CD4-positive, alpha-beta T cell treated with Interleukin-4 for 1 hour (primary cell): Measurements from ENCODE around the gene TAS2R46.
"Not testable (repeated sequence)": the region's sequence is repeated elsewhere in the genome, so short reads cannot be mapped to it uniquely, and the experiment has no call there.

Experiments
- DNase-seq, 2 donors: peaks; one replicate each; pipeline ENCODE4 v3.0.0-alpha.2; 2020 to 2022

TAS2R46 gene

GRCh38 chr12:11062194-11062593 lies at the start of gene TAS2R46:
Gene TAS2R46, minus strand, starts transcription at chr12:11062294. Its CDS starts 0 bp downstream, at chr12:11062294.
- not testable (repeated sequence) for DNase-seq

DNA sequence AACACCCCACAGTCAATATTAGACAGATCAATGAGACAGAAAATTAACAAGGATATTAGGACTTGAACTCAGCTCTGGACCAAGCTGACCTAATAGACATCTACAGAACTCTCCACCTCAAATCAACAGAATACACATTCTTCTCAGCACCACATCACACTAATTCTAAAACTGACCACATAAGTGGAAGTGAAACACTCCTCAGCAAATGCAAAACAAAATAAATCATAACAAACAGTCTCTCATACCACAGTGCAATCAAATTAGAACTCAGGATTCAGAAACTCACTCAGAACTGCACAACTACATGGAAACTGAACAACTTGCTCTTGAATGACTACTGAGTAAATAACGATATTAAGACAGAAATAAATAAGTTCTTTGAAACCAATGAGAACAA lies 49.1 kb upstream of the TAS2R46 start:
- DNase-seq, result not testable (repeated sequence)

DNA sequence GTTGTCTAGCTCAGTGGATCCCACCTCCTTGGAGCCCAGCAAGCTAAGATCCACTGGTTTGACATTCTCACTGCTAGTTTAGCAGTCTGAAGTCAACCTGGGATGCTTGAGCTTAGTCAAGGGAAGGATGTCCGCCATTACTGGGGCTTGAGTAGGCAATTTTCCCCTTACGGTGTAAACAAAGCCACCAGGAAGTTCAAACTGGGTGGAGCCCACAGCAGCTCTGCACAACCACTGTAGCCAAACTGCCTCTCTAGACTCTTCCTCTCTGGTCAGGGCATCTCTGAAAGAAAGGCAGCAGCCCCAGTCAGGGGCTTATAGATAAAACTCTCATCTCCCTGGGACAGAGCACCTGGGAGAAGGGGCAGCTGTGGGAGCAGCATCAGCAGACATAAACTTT lies 46.8 kb upstream of the TAS2R46 start:
- no peak for DNase-seq

DNA sequence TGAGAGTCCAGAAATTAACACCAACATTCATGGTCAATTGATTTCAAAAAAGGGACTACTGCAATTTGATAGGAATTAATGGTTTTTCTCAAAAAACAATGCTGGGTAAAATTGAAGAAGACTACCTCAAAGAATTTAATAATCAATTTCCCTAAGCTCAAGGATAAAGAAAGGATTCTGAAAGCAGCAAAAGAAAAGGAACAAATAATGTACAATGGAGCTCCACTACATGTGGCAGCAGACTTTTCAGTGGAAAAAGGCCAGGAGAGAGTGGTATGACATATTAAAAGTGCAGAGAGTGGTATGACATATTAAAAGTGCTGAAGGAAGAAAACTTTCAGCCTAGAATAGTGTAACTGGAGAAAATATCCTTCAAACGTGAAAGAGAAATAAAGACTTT lies 45.6 kb upstream of the TAS2R46 start:
- no peak for DNase-seq

GRCh38 chr12:11106288-11106687 lies 44.2 kb upstream of the TAS2R46 start:
- DNase-seq, result no peak

DNA sequence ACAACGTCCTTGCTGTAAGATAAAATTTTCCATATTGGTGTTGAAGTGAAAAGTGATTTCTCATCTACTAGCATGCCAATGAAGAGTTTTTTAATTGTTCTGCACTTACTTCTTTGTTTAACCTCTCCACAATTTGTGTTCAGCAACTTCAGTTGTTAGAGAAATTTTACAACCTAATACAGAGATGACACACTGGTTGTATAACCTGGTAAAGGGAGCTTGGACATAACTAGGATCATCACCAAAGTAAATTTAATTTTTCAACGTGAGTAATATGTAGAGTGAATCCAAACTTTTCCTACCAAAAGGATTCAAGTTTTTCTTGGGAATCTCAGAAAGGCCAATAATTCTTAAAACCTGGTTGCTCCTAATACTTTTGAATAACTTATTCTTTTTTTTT lies 43.5 kb upstream of the TAS2R46 start:
- no peak for DNase-seq

DNA sequence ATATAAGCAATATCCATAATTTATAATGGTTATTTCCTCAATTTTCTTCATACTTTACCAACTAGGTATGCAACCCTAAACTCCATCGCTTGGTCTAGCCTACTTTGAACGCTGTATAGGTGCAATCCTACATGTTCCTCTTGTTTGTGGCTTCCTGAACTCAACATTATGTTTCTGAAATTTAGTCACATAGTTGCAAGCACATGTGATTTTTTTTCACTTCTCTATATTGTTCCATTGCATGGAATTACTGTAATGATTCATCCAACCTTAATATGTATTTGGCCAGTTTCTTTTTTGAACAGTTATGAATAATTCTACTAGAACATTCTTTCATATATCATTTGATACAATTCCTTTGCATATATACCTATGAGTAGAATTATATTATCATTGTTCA lies 32.8 kb upstream of the TAS2R46 start:
- not testable (repeated sequence) for DNase-seq

- DNase-seq, result no peak
Measured at GRCh38 chr12:11092128-11092527, 30.0 kb upstream of the TAS2R46 start, which contains the start of gene TAS2R43. Gene TAS2R43, minus strand, starts transcription at chr12:11092313. Its CDS starts 84 bp downstream, at chr12:11092229.

- DNase-seq, result no peak
Measured at GRCh38 chr12:11089246-11089645, 27.2 kb upstream of the TAS2R46 start.

DNA sequence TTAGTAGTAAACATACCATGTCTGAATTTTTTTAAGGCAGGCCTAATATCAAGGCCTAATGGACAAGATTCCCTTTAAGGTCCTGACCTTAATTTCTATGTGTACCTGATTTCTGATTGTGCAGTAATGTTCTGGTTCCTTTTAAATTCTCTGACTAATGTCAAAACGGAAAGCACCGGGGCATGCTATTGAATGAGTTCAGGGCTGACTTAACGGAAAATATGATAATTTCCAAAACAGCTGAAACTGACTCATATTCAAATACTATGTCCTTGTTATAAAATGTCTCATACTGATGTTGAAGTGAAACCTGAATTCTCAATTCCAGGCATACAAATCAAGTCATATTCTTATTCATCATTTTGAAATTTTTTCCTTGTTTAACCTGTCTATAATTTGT lies 23.3 kb upstream of the TAS2R46 start:
- DNase-seq, result no peak

- no peak for DNase-seq
Measured at GRCh38 chr12:11081987-11082386, 19.9 kb upstream of the TAS2R46 start.

DNA sequence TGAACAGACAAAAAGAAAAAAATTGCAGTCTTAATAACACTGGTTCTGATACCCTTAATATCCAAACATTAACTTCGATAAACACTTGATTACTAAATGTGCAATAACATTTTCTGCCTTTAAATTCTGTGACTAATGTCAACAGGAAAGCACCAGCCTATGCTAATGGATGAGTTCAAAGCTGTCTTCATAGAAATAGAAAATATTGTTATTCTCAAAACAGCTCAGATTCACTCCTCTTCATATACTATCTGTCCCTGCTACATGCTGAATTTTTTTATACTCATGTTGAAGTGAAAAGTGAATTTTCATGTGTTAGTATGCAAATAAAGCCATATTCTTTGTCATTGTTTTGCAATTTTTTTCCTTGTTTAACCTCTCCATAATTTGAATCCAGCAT lies 16.2 kb upstream of the TAS2R46 start:
- no peak for DNase-seq

GRCh38 chr12:11075642-11076041 lies 13.5 kb upstream of the TAS2R46 start:
- DNase-seq, result no peak

- no peak for DNase-seq
Measured at GRCh38 chr12:11071414-11071813, 9.3 kb upstream of the TAS2R46 start.

DNA sequence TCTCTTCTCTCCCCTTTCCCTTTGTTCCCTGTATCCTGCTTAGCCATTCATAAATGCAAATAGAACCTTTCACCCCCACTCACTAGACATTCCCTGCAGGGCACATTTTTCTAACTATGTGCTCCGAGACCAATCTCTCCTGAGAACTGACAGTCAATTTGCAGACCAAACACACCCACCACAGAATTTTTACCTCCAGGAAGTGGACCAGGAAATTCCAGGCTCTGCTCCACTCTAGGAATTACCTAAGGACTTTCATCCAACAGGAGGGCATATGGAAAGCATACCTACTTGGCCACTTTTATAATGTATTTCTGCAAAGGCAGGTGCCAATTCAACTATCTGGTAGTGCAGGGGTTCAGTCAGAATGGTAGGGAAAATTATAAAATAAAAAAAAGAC lies 8.9 kb upstream of the TAS2R46 start:
- DNase-seq, result no peak

- DNase-seq, result no peak
Measured at GRCh38 chr12:11069854-11070365, 7.8 kb upstream of the TAS2R46 start.

GRCh38 chr12:11067514-11067913 lies 5.4 kb upstream of the TAS2R46 start:
- no peak for DNase-seq

GRCh38 chr12:11059784-11060183 lies 2.3 kb downstream of the TAS2R46 start:
- DNase-seq, result no peak

DNA sequence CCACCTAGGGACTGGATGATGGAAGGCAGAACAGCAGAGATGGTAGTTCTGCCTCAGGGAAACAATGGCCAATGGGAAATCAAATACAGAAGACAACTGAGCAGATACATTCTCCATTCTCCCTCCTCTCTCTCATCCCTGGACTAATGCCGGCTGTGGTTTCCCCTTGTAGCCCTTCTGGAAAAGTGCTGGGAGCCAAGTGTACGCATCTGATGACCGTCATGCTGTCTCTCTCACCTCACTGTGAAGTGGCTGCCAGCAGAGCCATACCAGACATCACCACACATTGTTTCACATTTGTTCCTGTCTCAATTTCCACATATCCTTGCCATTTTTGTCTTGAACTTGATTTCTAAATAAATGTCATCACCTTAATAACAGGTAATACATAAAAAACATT lies 3.1 kb downstream of the TAS2R46 start:
- no peak for DNase-seq

DNA sequence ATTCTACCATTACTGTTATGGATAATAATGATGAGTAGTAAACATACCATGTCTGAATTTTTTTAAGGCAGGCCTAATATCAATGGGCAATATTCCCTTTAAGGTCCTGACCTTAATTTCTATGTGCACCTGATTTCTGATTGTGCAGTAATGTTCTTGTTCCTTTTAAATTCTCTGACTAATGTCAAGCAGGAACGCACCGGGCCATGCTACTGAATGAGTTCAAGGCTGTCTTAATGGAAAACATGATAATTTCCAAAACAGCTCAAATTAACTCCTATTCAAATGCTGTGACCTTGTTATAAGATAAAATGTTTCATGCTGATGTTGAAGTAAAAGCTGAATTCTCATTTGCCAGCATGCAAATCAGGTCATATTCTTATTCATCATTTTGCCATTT lies 6.8 kb downstream of the TAS2R46 start:
- DNase-seq, result no peak

- not testable (repeated sequence) for DNase-seq
Measured at GRCh38 chr12:11049806-11050531, 12.1 kb downstream of the TAS2R46 start.

DNA sequence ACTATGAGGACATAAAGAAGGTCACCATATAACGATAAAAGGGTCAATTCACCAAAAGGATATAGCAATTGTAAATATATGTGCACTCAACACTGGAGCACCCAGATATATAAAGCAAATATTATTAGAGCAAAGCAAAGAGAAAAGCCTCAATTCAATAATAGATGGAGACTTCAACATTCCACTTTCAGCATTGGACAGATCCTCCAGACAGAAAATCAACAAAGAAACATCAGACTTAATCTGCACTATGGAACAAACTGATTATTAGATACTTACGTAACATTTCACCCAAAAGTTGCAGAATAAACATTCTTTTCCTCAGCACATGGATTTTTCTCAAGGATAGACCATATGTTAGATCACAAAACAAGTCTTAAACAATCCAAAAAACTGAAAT lies 20.7 kb downstream of the TAS2R46 start:
- DNase-seq, result not testable (repeated sequence)

- DNase-seq, result no peak
Measured at GRCh38 chr12:11040162-11040561, 21.9 kb downstream of the TAS2R46 start.

- no peak for DNase-seq
Measured at GRCh38 chr12:11039171-11039570, 22.9 kb downstream of the TAS2R46 start.

DNA sequence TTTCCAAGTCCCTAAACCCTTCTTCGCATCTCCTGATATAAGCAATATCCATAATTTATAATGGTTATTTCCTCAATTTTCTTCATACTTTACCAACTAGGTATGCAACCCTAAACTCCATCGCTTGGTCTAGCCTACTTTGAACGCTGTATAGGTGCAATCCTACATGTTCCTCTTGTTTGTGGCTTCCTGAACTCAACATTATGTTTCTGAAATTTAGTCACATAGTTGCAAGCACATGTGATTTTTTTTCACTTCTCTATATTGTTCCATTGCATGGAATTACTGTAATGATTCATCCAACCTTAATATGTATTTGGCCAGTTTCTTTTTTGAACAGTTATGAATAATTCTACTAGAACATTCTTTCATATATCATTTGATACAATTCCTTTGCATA lies 28.1 kb downstream of the TAS2R46 start:
- not testable (repeated sequence) for DNase-seq
